H1 (cell line): ENCODE measurements around the gene MBD5. TPM values are rescaled to one million over a fixed set of nuclear protein-coding genes. Genes with fewer than 3 reads are reported as not detected.

Source experiments
- BRCA1 ChIP-seq: IDR thresholded peaks from 2 replicates; pipeline ENCODE4 v1.6.1; 2012; ENCODE audit warnings: low read depth, low read length, improper control_type of control experiment
- CHD1 ChIP-seq: IDR thresholded peaks from 2 replicates; pipeline ENCODE4 v1.6.1; 2012; ENCODE audit warnings: low read depth, low read length, improper control_type of control experiment
- CHD2 ChIP-seq: IDR thresholded peaks from 2 replicates; pipeline ENCODE4 v1.6.1; 2012; ENCODE audit warnings: low read length, improper control_type of control experiment
- FOSL1 ChIP-seq: IDR thresholded peaks from 2 replicates; pipeline ENCODE4 v1.6.1; 2011; ENCODE audit warnings: mild to moderate bottlenecking, low read depth, low read length, moderate library complexity; ENCODE audit not compliant: insufficient read depth
- JUN ChIP-seq: IDR thresholded peaks from 2 replicates; pipeline ENCODE4 v1.6.1; 2011; ENCODE audit warnings: low read depth, mild to moderate bottlenecking, improper control_type of control experiment, low read length
- JUND ChIP-seq: IDR thresholded peaks from 2 replicates; pipeline ENCODE4 v1.6.1; 2011; ENCODE audit warnings: mild to moderate bottlenecking, improper control_type of control experiment, low read length
- NANOG ChIP-seq: IDR thresholded peaks from 2 replicates; pipeline ENCODE4 v1.6.1; 2011; ENCODE audit warnings: low read length, low read depth, mild to moderate bottlenecking, inconsistent platforms; ENCODE audit not compliant: insufficient read depth, poor library complexity, severe bottlenecking
- POLR2A ChIP-seq, 2 experiments: IDR thresholded peaks; 1 replicate in 1 of 2; 2 replicates in 1 of 2; pipeline ENCODE4 v1.6.1; 2011; ENCODE audit warnings: low read depth in 2 of 2, low read length in 2 of 2, mild to moderate bottlenecking in 2 of 2; ENCODE audit errors: control extremely low read depth in 1 of 2
- TAF7 ChIP-seq: optimal IDR thresholded peaks from 2 replicates; pipeline ENCODE3; 2011; ENCODE audit warnings: low read depth, mild to moderate bottlenecking, inconsistent platforms, low read length, moderate library complexity, borderline replicate concordance
- polyA plus RNA-seq, 7 experiments: library from polyadenylated mRNA; depleted of rRNA in 3 of 7; stranded (reverse) in 5 of 7; unstranded in 2 of 7; fragments of >200 nt in 5 of 7; fragments of 200-250 nt in 2 of 7; gene quantifications; 1 replicate in 5 of 7; 2 replicates in 1 of 7; 4 replicates in 1 of 7; pipeline versions ENCODE4 v1.2.1 to v1.2.3, GENCODE V29; 2011 to 2013; ENCODE audit warnings: missing spikeins in 2 of 7, mixed read lengths in 2 of 7
- total RNA-seq: library from RNA; stranded (reverse); fragmentation: NEBNext Ultra II Directional; extraction: Animal tissue kit (Norgen Biotek cat#: 25700); gene quantifications from 2 replicates; pipeline ENCODE4 v1.2.1, GENCODE V29; 2021
- TF ChIP-seq, protein P1 (sequence below): fragments of 300-600 bp; sonication (generic); IDR thresholded peaks from 2 replicates; pipeline ENCODE4 v1.7.1; 2012; ENCODE audit warnings: low read length, moderate library complexity, mild to moderate bottlenecking, inconsistent platforms; ENCODE audit not compliant: insufficient replicate concordance

MBD5 gene
- total and polyA plus RNA-seq, 2 of the 8 experiments (the other 6 are each of a cell fraction or from before 2014, with no cell fraction given): 9.7 to 29.4 TPM

DNA sequence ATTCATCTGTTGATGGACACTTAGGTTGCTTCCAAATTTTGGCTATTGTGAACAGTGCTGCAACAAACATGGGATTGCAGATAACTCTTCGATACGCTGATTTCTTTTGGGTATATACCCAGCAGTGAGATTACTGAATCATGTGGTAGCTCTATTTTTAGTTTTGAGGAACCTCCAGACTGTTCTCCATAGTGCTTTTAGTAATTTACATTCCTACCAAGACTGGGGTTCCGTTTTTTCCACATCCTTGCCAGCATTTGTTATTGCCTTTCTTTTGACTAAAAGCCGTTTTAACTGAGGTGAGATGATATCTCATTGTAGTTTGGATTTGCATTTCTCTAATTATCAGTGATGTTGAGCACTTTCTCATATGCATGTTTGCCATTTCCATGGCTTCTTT is 200.3 kb downstream of the MBD5 start (continued):
- TF ChIP-seq, protein P1, sequence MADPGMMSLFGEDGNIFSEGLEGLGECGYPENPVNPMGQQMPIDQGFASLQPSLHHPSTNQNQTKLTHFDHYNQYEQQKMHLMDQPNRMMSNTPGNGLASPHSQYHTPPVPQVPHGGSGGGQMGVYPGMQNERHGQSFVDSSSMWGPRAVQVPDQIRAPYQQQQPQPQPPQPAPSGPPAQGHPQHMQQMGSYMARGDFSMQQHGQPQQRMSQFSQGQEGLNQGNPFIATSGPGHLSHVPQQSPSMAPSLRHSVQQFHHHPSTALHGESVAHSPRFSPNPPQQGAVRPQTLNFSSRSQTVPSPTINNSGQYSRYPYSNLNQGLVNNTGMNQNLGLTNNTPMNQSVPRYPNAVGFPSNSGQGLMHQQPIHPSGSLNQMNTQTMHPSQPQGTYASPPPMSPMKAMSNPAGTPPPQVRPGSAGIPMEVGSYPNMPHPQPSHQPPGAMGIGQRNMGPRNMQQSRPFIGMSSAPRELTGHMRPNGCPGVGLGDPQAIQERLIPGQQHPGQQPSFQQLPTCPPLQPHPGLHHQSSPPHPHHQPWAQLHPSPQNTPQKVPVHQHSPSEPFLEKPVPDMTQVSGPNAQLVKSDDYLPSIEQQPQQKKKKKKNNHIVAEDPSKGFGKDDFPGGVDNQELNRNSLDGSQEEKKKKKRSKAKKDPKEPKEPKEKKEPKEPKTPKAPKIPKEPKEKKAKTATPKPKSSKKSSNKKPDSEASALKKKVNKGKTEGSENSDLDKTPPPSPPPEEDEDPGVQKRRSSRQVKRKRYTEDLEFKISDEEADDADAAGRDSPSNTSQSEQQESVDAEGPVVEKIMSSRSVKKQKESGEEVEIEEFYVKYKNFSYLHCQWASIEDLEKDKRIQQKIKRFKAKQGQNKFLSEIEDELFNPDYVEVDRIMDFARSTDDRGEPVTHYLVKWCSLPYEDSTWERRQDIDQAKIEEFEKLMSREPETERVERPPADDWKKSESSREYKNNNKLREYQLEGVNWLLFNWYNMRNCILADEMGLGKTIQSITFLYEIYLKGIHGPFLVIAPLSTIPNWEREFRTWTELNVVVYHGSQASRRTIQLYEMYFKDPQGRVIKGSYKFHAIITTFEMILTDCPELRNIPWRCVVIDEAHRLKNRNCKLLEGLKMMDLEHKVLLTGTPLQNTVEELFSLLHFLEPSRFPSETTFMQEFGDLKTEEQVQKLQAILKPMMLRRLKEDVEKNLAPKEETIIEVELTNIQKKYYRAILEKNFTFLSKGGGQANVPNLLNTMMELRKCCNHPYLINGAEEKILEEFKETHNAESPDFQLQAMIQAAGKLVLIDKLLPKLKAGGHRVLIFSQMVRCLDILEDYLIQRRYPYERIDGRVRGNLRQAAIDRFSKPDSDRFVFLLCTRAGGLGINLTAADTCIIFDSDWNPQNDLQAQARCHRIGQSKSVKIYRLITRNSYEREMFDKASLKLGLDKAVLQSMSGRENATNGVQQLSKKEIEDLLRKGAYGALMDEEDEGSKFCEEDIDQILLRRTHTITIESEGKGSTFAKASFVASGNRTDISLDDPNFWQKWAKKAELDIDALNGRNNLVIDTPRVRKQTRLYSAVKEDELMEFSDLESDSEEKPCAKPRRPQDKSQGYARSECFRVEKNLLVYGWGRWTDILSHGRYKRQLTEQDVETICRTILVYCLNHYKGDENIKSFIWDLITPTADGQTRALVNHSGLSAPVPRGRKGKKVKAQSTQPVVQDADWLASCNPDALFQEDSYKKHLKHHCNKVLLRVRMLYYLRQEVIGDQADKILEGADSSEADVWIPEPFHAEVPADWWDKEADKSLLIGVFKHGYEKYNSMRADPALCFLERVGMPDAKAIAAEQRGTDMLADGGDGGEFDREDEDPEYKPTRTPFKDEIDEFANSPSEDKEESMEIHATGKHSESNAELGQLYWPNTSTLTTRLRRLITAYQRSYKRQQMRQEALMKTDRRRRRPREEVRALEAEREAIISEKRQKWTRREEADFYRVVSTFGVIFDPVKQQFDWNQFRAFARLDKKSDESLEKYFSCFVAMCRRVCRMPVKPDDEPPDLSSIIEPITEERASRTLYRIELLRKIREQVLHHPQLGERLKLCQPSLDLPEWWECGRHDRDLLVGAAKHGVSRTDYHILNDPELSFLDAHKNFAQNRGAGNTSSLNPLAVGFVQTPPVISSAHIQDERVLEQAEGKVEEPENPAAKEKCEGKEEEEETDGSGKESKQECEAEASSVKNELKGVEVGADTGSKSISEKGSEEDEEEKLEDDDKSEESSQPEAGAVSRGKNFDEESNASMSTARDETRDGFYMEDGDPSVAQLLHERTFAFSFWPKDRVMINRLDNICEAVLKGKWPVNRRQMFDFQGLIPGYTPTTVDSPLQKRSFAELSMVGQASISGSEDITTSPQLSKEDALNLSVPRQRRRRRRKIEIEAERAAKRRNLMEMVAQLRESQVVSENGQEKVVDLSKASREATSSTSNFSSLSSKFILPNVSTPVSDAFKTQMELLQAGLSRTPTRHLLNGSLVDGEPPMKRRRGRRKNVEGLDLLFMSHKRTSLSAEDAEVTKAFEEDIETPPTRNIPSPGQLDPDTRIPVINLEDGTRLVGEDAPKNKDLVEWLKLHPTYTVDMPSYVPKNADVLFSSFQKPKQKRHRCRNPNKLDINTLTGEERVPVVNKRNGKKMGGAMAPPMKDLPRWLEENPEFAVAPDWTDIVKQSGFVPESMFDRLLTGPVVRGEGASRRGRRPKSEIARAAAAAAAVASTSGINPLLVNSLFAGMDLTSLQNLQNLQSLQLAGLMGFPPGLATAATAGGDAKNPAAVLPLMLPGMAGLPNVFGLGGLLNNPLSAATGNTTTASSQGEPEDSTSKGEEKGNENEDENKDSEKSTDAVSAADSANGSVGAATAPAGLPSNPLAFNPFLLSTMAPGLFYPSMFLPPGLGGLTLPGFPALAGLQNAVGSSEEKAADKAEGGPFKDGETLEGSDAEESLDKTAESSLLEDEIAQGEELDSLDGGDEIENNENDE: no peak
- no peak for TF ChIP-seq FOSL1
- no peak for TF ChIP-seq JUN
- no peak for TF ChIP-seq BRCA1
- TF ChIP-seq CHD1: no peak
- TF ChIP-seq POLR2A (IDR thresholded peaks at IDR 0.05; ENCODE audit: control extremely low read depth in 1 of 2, low read depth in 2 of 2, low read length in 2 of 2): no peak
- no peak for TF ChIP-seq CHD2
- no peak for TF ChIP-seq TAF7
- no peak for TF ChIP-seq JUND
- TF ChIP-seq NANOG: no peak
